NOMO-1 (cell line): Measurements from ENCODE around the gene CLIP3.
"Not testable (repeated sequence)": the region's sequence is repeated elsewhere in the genome, so short reads cannot be mapped to it uniquely, and the experiment has no call there.

Experiments
- DNase-seq, 2 experiments: peaks; one replicate each; lab custom pipeline; 2025; ENCODE audit not compliant: unreplicated experiment in 2 of 2; lab: John Stamatoyannopoulos, UW

The CLIP3 gene

DNA sequence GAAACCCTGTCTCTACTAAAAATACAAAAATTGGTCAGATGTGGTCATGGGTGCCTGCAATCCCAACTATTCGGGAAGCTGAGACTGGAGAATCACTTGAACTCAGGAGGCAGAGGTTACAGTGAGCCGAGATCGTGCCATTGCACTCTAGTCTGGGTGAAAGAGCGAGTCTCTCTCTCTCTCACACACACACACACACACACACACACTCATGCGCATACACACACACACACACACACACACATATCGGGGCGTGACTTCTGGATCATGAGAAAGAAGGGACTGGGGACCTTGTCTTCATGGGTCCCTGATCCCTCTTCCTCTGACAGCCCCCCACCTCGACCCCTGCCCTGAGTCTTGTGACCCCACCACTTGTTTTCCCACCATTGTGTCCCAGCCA, 49.5 kb downstream of the CLIP3 start:
- DNase-seq = no peak

DNA sequence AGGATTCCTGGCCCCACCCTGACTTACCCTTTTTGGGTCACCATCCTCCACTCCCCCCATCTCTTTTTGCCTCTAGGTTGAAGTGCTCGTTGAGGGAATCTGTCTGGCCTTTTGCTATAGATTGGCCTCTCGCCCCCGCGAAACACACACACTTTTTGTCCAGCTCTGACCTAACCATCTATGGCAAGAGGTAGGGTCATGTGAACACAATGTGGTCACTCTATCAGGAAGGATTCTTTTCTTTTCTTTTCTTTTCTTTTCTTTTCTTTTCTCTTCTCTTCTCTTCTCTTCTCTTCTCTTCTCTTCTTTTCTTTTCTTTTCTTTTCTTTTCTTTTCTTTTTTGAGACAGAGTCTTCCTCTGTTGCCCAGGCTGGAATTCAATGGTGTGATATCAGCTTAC, 51.7 kb downstream of the CLIP3 start:
- not testable (repeated sequence) for DNase-seq

GRCh38 chr19:35978832-35979365, 53.8 kb downstream of the CLIP3 start:
- DNase-seq = no peak

DNA sequence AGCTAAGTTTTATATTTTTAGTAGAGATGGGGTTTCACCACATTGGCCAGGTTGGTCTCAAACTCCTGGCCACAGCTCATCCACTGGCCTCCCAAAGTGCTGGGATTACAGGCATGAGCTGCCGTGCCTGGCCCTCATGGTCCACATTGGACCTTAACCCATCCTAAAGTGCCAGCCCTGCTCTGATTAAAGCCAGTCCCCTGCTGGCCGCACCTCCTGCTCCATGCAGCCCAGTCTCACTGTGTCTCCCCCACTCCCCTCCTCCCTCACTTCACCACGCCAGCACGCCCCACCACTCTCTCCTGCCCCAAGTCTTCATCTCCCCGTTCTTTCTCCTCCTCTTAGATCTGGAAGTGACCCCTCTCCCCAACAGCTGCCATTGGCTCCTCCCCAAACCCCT, 54.4 kb downstream of the CLIP3 start:
- DNase-seq = no peak

GRCh38 chr19:35977446-35978222, 55.0 kb downstream of the CLIP3 start:
- DNase-seq = no peak

DNA sequence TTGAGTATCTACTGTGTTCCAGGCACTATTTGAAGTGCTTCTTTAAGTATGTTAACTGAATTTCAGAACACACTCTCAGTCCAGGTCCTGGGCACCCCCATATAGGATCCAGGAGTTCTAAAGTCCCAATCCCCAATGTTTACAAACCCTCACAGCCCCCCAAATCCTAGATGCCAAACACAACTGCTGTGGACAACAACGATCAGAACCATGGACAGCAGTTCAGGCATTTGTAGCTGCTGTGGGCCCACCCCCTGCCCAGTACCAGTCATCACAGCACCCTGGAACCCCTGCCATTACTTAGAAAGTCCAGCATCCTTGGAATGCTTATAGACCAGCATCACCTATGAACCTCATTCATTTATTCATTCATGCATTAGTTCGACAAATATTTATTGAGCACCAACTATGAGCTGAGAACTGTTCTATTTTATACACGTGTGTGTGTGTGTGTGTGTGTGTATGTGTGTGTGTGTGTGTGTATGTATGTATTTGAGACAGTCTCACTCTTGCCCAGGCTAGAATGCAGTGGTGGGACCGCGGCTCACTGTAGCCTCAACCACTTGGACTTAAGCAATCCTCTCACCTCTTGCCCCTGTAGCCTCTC, 57.0 kb downstream of the CLIP3 start:
- DNase-seq = peak in 1 of 2 experiments; percentile 14

- DNase-seq = no peak
These were observed 59.2 kb downstream of the CLIP3 start for GRCh38 chr19:35973487-35973886.

- DNase-seq = no peak
These were observed 65.9 kb downstream of the CLIP3 start for GRCh38 chr19:35966771-35967170.
